AG09319 (cell line): Measurements from ENCODE around the gene UIMC1.

Source experiments
- DNase-seq: peaks from one replicate; pipeline ENCODE4 v3.0.0-alpha.2; 2010; ENCODE audit warnings: low read depth; ENCODE audit errors: extremely low read depth
- CTCF ChIP-seq: IDR thresholded peaks from 2 replicates; pipeline ENCODE4 v1.5.1; 2011; ENCODE audit warnings: low read depth, mild to moderate bottlenecking, inconsistent platforms, low read length, moderate library complexity

The UIMC1 gene

GRCh38 chr5:176902911-176903664, 103.5 kb downstream of the UIMC1 start:
- no peak for DNase-seq
- no peak for TF ChIP-seq CTCF

GRCh38 chr5:176902102-176902814, 104.3 kb downstream of the UIMC1 start:
- no peak for TF ChIP-seq CTCF
- no peak for DNase-seq

- no peak for DNase-seq
- TF ChIP-seq CTCF, result no peak
Observed at GRCh38 chr5:176901260-176902101, 105.1 kb downstream of the UIMC1 start.

- TF ChIP-seq CTCF, result no peak
- DNase-seq, result no peak
Observed at GRCh38 chr5:176900780-176901204, 105.8 kb downstream of the UIMC1 start.

- DNase-seq, result no peak
- no peak for TF ChIP-seq CTCF
Observed at GRCh38 chr5:176899946-176900779, 106.4 kb downstream of the UIMC1 start.

GRCh38 chr5:176899296-176899891, 107.2 kb downstream of the UIMC1 start, which contains the start of gene HK3:
TSS of gene HK3 (minus strand) at chr5:176899346. CDS start at chr5:176896159, 3,187 bp downstream.
- TF ChIP-seq CTCF, result no peak
- no peak for DNase-seq
